SK-N-SH (cell line): ENCODE measurements around the gene SERPINB8. TPM values are rescaled to one million over a fixed set of nuclear protein-coding genes. Genes with fewer than 3 reads are reported as not detected.

Experiments
- CTCF ChIA-PET: fragments of 300-600, 350-600 bp; formaldehyde crosslinking; extraction: SDS; loops from one replicate; lab custom pipeline; 2021; lab: Yijun Ruan, JAX
- POLR2A ChIA-PET: fragments of 350-600 bp; sonication (Branson Sonifier 250); formaldehyde crosslinking; extraction: SDS; loops from one replicate; lab custom pipeline; 2020; ENCODE audit warnings: antibody characterized with exemption, inconsistent platforms; lab: Yijun Ruan, JAX
- DNase-seq: peaks from one replicate; pipeline ENCODE4 v3.0.0; 2012
- H2AFZ ChIP-seq: fragments of 200-600 bp; sonication (generic); 2 replicates; pipeline ENCODE4 v1.8.1; 2016; ENCODE audit warnings: antibody characterized with exemption, mild to moderate bottlenecking, low read depth
- H3F3A ChIP-seq: fragments of 200-600 bp; sonication (generic); replicated peaks from 2 replicates; pipeline ENCODE3; 2016; ENCODE audit warnings: antibody characterized with exemption, mild to moderate bottlenecking; ENCODE audit not compliant: insufficient read depth
- H3K27ac ChIP-seq, 2 experiments: fragments of 200-500 bp in 1 of 2; fragments of 200-600 bp in 1 of 2; sonication (Bioruptor generic) in 1 of 2; sonication (generic), shearing (Covaris generic) in 1 of 2; 2 replicates each; pipeline versions ENCODE4 v1.5.1 to v1.6.1; 2014 to 2016; ENCODE audit warnings: low read depth in 2 of 2, inconsistent platforms in 1 of 2, low read length in 1 of 2, mild to moderate bottlenecking in 1 of 2, mixed read lengths in 1 of 2
- H3K27me3 ChIP-seq: fragments of 200-600 bp; sonication (generic), shearing (Covaris generic); 2 replicates; pipeline ENCODE4 v1.6.1; 2016; ENCODE audit warnings: mixed run types; ENCODE audit not compliant: insufficient read depth
- H3K36me3 ChIP-seq, 2 experiments: fragments of 200-500 bp in 1 of 2; fragments of 200-600 bp in 1 of 2; sonication (Bioruptor generic) in 1 of 2; sonication (generic) in 1 of 2; replicated peaks in 1 of 2; 2 replicates each; pipeline versions ENCODE3 to v1.5.1; 2014 to 2016; ENCODE audit warnings: low read length in 1 of 2, mild to moderate bottlenecking in 1 of 2; ENCODE audit not compliant: insufficient read depth in 2 of 2, control insufficient read depth in 1 of 2
- H3K4me1 ChIP-seq, 2 experiments: fragments of 200-500 bp in 1 of 2; fragments of 200-600 bp in 1 of 2; sonication (Bioruptor generic) in 1 of 2; sonication (generic), shearing (Covaris generic) in 1 of 2; 2 replicates each; pipeline versions ENCODE4 v1.5.1 to v1.6.1; 2014 to 2016; ENCODE audit warnings: low read depth in 1 of 2, low read length in 1 of 2, mixed run types in 1 of 2; ENCODE audit not compliant: insufficient read depth in 2 of 2, control insufficient read depth in 1 of 2
- H3K4me2 ChIP-seq: fragments of 200-600 bp; sonication (generic), shearing (Covaris generic); 2 replicates; pipeline ENCODE4 v1.6.1; 2017; ENCODE audit warnings: mixed run types
- H3K4me3 ChIP-seq, 2 experiments: fragments of 200-500 bp in 1 of 2; fragments of 200-600 bp in 1 of 2; sonication (Bioruptor generic) in 1 of 2; sonication (generic), shearing (Covaris generic) in 1 of 2; 2 replicates each; pipeline versions ENCODE4 v1.5.1 to v1.8.1; 2014 to 2016; ENCODE audit warnings: low read depth in 2 of 2, inconsistent platforms in 1 of 2, low read length in 1 of 2, mild to moderate bottlenecking in 1 of 2, mixed read lengths in 1 of 2, moderate library complexity in 1 of 2
- H3K79me2 ChIP-seq: fragments of 200-600 bp; sonication (generic); 2 replicates; pipeline ENCODE4 v1.8.1; 2017; ENCODE audit warnings: mild to moderate bottlenecking; ENCODE audit not compliant: insufficient read depth
- H3K9ac ChIP-seq: fragments of 200-600 bp; sonication (generic); 2 replicates; pipeline ENCODE4 v1.6.1; 2017; ENCODE audit warnings: mixed run types
- H3K9me2 ChIP-seq: fragments of 200-600 bp; sonication (generic); 2 replicates; pipeline ENCODE4 v1.6.1; 2017; ENCODE audit warnings: mixed run types
- H3K9me3 ChIP-seq: fragments of 200-600 bp; sonication (generic); 2 replicates; pipeline ENCODE4 v1.6.1; 2017; ENCODE audit warnings: mixed run types, mild to moderate bottlenecking, moderate library complexity
- H4K20me1 ChIP-seq: fragments of 200-600 bp; sonication (generic); 2 replicates; pipeline ENCODE4 v1.6.1; 2017; ENCODE audit warnings: mild to moderate bottlenecking, mixed run types; ENCODE audit not compliant: insufficient read depth
- ELF1 ChIP-seq: IDR thresholded peaks from 2 replicates; pipeline ENCODE4 v1.4.0; 2012
- EZH2phosphoT487 ChIP-seq: fragments of 200-600 bp; sonication (generic); IDR thresholded peaks from 2 replicates; pipeline ENCODE4 v1.6.1; 2017; ENCODE audit warnings: low read depth, mixed run types, mild to moderate bottlenecking, antibody characterized with exemption, moderate library complexity, borderline replicate concordance
- JUND ChIP-seq: IDR thresholded peaks from 2 replicates; pipeline ENCODE4 v1.4.0; 2012
- MEF2A ChIP-seq: IDR thresholded peaks from 2 replicates; pipeline ENCODE4 v1.4.0; 2012; ENCODE audit warnings: low read depth, borderline replicate concordance
- MXI1 ChIP-seq: IDR thresholded peaks from 2 replicates; pipeline ENCODE4 v1.6.1; 2012; ENCODE audit warnings: mild to moderate bottlenecking, low read depth, low read length, improper control_type of control experiment
- NFIC ChIP-seq: IDR thresholded peaks from 2 replicates; pipeline ENCODE4 v1.4.0; 2012; ENCODE audit warnings: borderline replicate concordance
- RFX5 ChIP-seq: IDR thresholded peaks from 2 replicates; pipeline ENCODE4 v1.6.1; 2012; ENCODE audit warnings: mild to moderate bottlenecking, improper control_type of control experiment, low read length
- RXRA ChIP-seq: IDR thresholded peaks from 2 replicates; pipeline ENCODE4 v1.4.0; 2012; ENCODE audit warnings: low read depth, mild to moderate bottlenecking, borderline replicate concordance
- SMC3 ChIP-seq: IDR thresholded peaks from 2 replicates; pipeline ENCODE4 v1.6.1; 2012; ENCODE audit warnings: low read depth, low read length, improper control_type of control experiment
- TAF1 ChIP-seq: IDR thresholded peaks from 2 replicates; pipeline ENCODE4 v1.6.1; 2012; ENCODE audit warnings: low read depth, mild to moderate bottlenecking, low read length, moderate library complexity, borderline replicate concordance
- WGBS: methylation state at CpG from one replicate; pipeline ENCODE4 v1.1.6; 2017; ENCODE audit warnings: low lambda C conversion rate; 5-methylcytosine and 5-hydroxymethylcytosine counted together
- polyA plus RNA-seq, 3 experiments: library from polyadenylated mRNA; depleted of rRNA; stranded (reverse); fragments of >200 nt; gene quantifications; 2 replicates each; pipeline ENCODE4 v1.2.3, GENCODE V29; 2012
- TF ChIP-seq, protein P1 (sequence below): fragments of 200-600 bp; sonication (generic); IDR thresholded peaks from 2 replicates; pipeline ENCODE4 v1.6.1; 2017; ENCODE audit warnings: antibody characterized with exemption, mild to moderate bottlenecking, moderate library complexity
- TF ChIP-seq, protein P2 (sequence below): IDR thresholded peaks from 2 replicates; pipeline ENCODE4 v1.4.0; 2012; ENCODE audit warnings: low read depth
- TF ChIP-seq, protein P3 (sequence below): IDR thresholded peaks from 2 replicates; pipeline ENCODE4 v1.6.1; 2012; ENCODE audit warnings: mild to moderate bottlenecking, low read depth, low read length, moderate library complexity
- TF ChIP-seq, protein P4 (sequence below): fragments of 150-350 bp; IDR thresholded peaks from 2 replicates; pipeline ENCODE4 v1.6.1; 2017; ENCODE audit warnings: antibody characterized with exemption, low read length, low read depth, borderline replicate concordance

Gene SERPINB8
- polyA plus RNA-seq, 1 of the 3 experiments (the other 2 are of a cell fraction): 3.4 TPM

DNA sequence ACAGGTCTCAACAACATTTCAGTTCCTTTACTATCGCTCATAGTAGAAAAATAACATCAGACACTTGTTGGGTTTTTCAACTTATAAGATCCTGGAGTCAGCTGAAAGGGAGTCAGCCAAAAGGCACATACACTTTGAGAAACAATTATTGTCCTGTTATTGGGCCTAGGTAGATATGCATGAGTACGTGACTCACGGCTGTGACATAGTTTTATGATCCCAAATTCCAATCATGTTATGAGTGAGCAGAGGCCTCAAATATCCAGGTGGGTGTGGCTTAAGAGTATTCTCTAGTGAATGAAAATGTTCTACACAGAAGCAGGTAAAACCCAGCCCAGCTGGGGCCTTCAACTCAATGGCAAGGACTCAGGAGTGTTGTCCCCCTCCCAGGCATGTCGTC lies 27.2 kb downstream of the SERPINB8 start (continued):
- TF ChIP-seq, protein P1, sequence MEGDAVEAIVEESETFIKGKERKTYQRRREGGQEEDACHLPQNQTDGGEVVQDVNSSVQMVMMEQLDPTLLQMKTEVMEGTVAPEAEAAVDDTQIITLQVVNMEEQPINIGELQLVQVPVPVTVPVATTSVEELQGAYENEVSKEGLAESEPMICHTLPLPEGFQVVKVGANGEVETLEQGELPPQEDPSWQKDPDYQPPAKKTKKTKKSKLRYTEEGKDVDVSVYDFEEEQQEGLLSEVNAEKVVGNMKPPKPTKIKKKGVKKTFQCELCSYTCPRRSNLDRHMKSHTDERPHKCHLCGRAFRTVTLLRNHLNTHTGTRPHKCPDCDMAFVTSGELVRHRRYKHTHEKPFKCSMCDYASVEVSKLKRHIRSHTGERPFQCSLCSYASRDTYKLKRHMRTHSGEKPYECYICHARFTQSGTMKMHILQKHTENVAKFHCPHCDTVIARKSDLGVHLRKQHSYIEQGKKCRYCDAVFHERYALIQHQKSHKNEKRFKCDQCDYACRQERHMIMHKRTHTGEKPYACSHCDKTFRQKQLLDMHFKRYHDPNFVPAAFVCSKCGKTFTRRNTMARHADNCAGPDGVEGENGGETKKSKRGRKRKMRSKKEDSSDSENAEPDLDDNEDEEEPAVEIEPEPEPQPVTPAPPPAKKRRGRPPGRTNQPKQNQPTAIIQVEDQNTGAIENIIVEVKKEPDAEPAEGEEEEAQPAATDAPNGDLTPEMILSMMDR: no peak
- TF ChIP-seq ELF1 (no peak), RXRA (no peak), MEF2A (no peak), SMC3 (no peak), RFX5 (no peak), EZH2phosphoT487 (no peak)
- TF ChIP-seq, protein P2, sequence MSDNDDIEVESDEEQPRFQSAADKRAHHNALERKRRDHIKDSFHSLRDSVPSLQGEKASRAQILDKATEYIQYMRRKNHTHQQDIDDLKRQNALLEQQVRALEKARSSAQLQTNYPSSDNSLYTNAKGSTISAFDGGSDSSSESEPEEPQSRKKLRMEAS: no peak

DNA sequence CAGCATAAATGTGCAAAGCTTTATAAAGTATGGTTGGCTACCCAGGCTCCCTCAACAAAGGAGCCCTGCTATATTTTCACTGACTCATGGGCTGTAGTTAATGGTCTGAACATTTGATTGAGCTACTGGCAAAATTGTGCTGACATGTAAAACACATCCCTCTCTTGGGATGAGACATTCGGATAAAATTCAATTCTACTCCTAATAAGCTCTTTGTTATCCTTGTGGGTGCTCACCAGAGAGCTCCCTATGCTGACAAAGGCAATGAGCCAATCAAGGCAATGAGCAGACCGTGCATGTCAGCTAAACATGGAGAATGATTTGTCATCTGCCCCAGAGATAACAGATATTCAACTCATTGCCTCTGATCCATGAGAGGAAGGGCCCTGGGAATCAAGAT lies 27.7 kb downstream of the SERPINB8 start:
- CTCF ChIA-PET: interaction anchor here (1.1 to 1.2 kb wide), 2 partner anchors 13 to 34 kb away, joined by 4 to 5 read pairs; no protein-coding TSS in a partner anchor

DNA sequence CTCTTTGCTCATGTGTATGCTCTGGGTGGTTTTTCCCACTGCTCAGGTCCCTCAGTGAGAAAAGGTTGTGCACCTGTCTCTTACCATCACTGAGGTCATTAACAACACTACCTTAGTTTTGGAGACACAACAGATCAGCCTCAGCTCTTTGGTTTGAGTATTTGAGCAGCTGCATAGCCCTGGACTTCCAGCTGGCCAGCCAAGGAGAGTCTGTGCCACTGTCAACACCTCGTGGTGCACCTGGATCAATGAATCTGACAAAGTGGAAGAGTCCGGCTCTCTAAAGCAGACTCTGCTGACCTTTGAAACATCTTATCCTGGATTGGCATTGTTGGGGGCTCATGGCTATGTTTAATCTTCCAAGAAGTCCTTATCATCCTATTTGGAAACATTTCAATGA lies 30.0 kb downstream of the SERPINB8 start:
- Histone ChIP-seq H3F3A (no peaks in the 10 kb centered on the region), H3K4me3 (no peak overlapping the region), H3K79me2 (no peaks in the 10 kb centered on the region), H3K27me3 (no peaks in the 10 kb centered on the region), H3K4me2 (no peak overlapping the region), H3K4me1 (no peaks in the 10 kb centered on the region), H2AFZ (no peak overlapping the region), H3K9me3 (no peaks in the 10 kb centered on the region), H3K9ac (no peak overlapping the region), H3K9me2 (no peaks in the 10 kb centered on the region), H4K20me1 (no peaks in the 10 kb centered on the region), H3K36me3 (no peaks in the 10 kb centered on the region), H3K27ac (no peak overlapping the region)
- ChIA-PET CTCF (no interaction called here), POLR2A (no interaction called here)
- no peak for DNase-seq
- 67% methylated on average over 1 of the region's 2 CpGs for WGBS
- no peak for TF ChIP-seq ELF1
- TF ChIP-seq, protein P3, sequence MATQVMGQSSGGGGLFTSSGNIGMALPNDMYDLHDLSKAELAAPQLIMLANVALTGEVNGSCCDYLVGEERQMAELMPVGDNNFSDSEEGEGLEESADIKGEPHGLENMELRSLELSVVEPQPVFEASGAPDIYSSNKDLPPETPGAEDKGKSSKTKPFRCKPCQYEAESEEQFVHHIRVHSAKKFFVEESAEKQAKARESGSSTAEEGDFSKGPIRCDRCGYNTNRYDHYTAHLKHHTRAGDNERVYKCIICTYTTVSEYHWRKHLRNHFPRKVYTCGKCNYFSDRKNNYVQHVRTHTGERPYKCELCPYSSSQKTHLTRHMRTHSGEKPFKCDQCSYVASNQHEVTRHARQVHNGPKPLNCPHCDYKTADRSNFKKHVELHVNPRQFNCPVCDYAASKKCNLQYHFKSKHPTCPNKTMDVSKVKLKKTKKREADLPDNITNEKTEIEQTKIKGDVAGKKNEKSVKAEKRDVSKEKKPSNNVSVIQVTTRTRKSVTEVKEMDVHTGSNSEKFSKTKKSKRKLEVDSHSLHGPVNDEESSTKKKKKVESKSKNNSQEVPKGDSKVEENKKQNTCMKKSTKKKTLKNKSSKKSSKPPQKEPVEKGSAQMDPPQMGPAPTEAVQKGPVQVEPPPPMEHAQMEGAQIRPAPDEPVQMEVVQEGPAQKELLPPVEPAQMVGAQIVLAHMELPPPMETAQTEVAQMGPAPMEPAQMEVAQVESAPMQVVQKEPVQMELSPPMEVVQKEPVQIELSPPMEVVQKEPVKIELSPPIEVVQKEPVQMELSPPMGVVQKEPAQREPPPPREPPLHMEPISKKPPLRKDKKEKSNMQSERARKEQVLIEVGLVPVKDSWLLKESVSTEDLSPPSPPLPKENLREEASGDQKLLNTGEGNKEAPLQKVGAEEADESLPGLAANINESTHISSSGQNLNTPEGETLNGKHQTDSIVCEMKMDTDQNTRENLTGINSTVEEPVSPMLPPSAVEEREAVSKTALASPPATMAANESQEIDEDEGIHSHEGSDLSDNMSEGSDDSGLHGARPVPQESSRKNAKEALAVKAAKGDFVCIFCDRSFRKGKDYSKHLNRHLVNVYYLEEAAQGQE: no peak
- TF ChIP-seq JUND: no peak
- TF ChIP-seq NFIC: no peak
- TF ChIP-seq MXI1: no peak
- TF ChIP-seq TAF1: no peak
- TF ChIP-seq, protein P4, sequence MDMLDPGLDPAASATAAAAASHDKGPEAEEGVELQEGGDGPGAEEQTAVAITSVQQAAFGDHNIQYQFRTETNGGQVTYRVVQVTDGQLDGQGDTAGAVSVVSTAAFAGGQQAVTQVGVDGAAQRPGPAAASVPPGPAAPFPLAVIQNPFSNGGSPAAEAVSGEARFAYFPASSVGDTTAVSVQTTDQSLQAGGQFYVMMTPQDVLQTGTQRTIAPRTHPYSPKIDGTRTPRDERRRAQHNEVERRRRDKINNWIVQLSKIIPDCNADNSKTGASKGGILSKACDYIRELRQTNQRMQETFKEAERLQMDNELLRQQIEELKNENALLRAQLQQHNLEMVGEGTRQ: no peak

More for the DNA sequence above, 27.7 kb downstream of the SERPINB8 start:
- no peaks in the 10 kb centered on the region for H3K36me3 ChIP-seq
- no peak overlapping the region for H3K4me3 ChIP-seq
- no peaks in the 10 kb centered on the region for H3K79me2 ChIP-seq
- H3K27me3 ChIP-seq: no peaks in the 10 kb centered on the region
- no peak overlapping the region for H3K27ac ChIP-seq
- H2AFZ ChIP-seq: no peak overlapping the region
- H3K9me3 ChIP-seq: no peaks in the 10 kb centered on the region
- WGBS: 0% methylated on average over 2 of the region's 2 CpGs
- H3K4me1 ChIP-seq: peaks cover 0 to 3% of the 10 kb centered on the region in 2 experiments; a peak in 1 of 4 replicates
- DNase-seq: no peak
- H3K9me2 ChIP-seq: no peaks in the 10 kb centered on the region
- no peaks in the 10 kb centered on the region for H4K20me1 ChIP-seq
- POLR2A ChIA-PET: no interaction called here
- no peaks in the 10 kb centered on the region for H3F3A ChIP-seq
- TF ChIP-seq SMC3 (no peak), JUND (no peak)
- H3K4me2 ChIP-seq: no peak overlapping the region
- H3K9ac ChIP-seq: no peak overlapping the region
